Activated CD8-positive, alpha-beta memory T cell treated with anti-CD3 and anti-CD28 coated beads, Interleukin-2, amount 10 ng/mL, durations not matched to agents 7 days and 5 days (primary cell): ENCODE measurements around the gene GPC6. TPM values are rescaled to one million over a fixed set of nuclear protein-coding genes. Genes with fewer than 3 reads are reported as not detected.

ENCODE experiments used
- ATAC-seq: fragments of 150-1000 bp; cut with Tn5 transposase; one replicate; pipeline ENCODE4 v1.10.0; 2021; ENCODE audit warnings: moderate library complexity
- CTCF ChIA-PET: fragments of 350-600 bp; sonication (Branson Sonifier 250); formaldehyde crosslinking; loops from one replicate; lab custom pipeline; 2021; ENCODE audit warnings: antibody characterized with exemption; lab: Charles Lee
- DNase-seq: peaks from one replicate; pipeline ENCODE4 v3.0.0-alpha.2; 2020
- H3K27ac Mint-ChIP-seq: one replicate; pipeline ENCODE4 v1.8.0; 2021; ENCODE audit warnings: mild to moderate bottlenecking, mixed read lengths
- H3K27me3 Mint-ChIP-seq: one replicate; pipeline ENCODE4 v1.8.0; 2021; ENCODE audit warnings: mixed read lengths
- H3K36me3 Mint-ChIP-seq: one replicate; pipeline ENCODE4 v1.8.0; 2021; ENCODE audit warnings: mild to moderate bottlenecking, mixed read lengths
- H3K4me1 Mint-ChIP-seq: one replicate; pipeline ENCODE4 v1.8.0; 2021; ENCODE audit warnings: mixed read lengths
- H3K4me3 Mint-ChIP-seq: one replicate; pipeline ENCODE4 v1.8.0; 2021; ENCODE audit warnings: mild to moderate bottlenecking, moderate library complexity, mixed read lengths
- H3K9me3 Mint-ChIP-seq: one replicate; pipeline ENCODE4 v1.8.0; 2022; ENCODE audit warnings: low read depth, mixed read lengths
- total RNA-seq, 2 experiments: library from RNA; stranded (reverse); gene quantifications; one replicate each; pipeline ENCODE4 v1.2.3, GENCODE V29; 2021

Gene GPC6
- total RNA-seq, 2 experiments from 2014 or later, result not detected

- Mint-ChIP-seq H3K4me1 (no peaks in the 10 kb centered on the region), H3K27ac (no peak overlapping the region), H3K36me3 (no peaks in the 10 kb centered on the region), H3K9me3 (no peaks in the 10 kb centered on the region), H3K4me3 (no peak overlapping the region), H3K27me3 (no peaks in the 10 kb centered on the region)
- ATAC-seq, result no peak
- CTCF ChIA-PET, result no interaction called here
- DNase-seq, result no peak
Observed at GRCh38 chr13:93867481-93867880, 640.9 kb downstream of the GPC6 start.

GRCh38 chr13:93872376-93872775, 645.8 kb downstream of the GPC6 start:
- Mint-ChIP-seq H3K4me1 (no peaks in the 10 kb centered on the region), H3K36me3 (no peaks in the 10 kb centered on the region), H3K27me3 (no peaks in the 10 kb centered on the region), H3K4me3 (no peak overlapping the region), H3K9me3 (no peaks in the 10 kb centered on the region), H3K27ac (no peak overlapping the region)
- CTCF ChIA-PET, result no interaction called here
- no peak for DNase-seq
- ATAC-seq, result no peak

DNA sequence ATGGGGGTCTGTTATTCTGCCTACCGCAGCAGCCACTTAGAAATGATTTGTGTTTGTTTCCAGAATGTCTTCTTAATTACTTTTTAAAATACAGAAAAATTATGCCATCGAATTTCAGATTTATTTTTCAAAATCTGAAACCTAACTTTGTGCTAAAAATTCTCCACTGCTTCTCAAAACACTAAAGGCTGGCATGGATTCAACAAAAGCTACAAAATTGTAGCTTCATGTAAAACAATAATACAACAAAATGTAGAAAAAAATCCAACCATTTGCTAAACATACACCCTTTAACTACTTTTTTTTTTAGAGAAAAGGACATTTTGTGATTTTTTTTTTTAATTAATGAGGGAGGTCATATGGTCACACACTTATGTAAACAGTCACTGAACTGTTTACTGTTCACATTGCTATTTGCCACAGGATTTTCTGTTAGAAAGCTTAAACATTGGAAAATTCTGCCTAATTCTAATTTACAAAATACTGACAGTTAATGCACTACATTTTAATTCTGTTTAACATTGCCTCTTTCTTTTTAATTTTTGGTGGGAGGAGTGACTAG, 646.3 kb downstream of the GPC6 start:
- CTCF ChIA-PET, result no interaction called here
- H3K4me3 Mint-ChIP-seq, result no peak overlapping the region
- H3K9me3 Mint-ChIP-seq, result no peaks in the 10 kb centered on the region

GRCh38 chr13:93875547-93875946, 648.9 kb downstream of the GPC6 start:
- H3K9me3 Mint-ChIP-seq, result no peaks in the 10 kb centered on the region
- no peaks in the 10 kb centered on the region for H3K4me1 Mint-ChIP-seq
- CTCF ChIA-PET, result no interaction called here
- no peak overlapping the region for H3K27ac Mint-ChIP-seq
- H3K27me3 Mint-ChIP-seq, result no peaks in the 10 kb centered on the region
- no peaks in the 10 kb centered on the region for H3K36me3 Mint-ChIP-seq
- no peak for ATAC-seq
- H3K4me3 Mint-ChIP-seq, result no peak overlapping the region
- DNase-seq, result no peak

More for the DNA sequence above, 646.3 kb downstream of the GPC6 start:
- Mint-ChIP-seq H3K27me3 (no peaks in the 10 kb centered on the region), H3K36me3 (no peaks in the 10 kb centered on the region), H3K4me1 (no peaks in the 10 kb centered on the region), H3K27ac (no peak overlapping the region)
- DNase-seq, result no peak
- no peak for ATAC-seq

- ATAC-seq, result no peak
Observed at GRCh38 chr13:93876236-93876635, 649.6 kb downstream of the GPC6 start.

GRCh38 chr13:93878675-93879074, 652.1 kb downstream of the GPC6 start:
- DNase-seq (no peak), ATAC-seq (no peak)
- CTCF ChIA-PET, result no interaction called here
- Mint-ChIP-seq H3K36me3 (no peaks in the 10 kb centered on the region), H3K4me1 (no peaks in the 10 kb centered on the region), H3K27me3 (no peaks in the 10 kb centered on the region), H3K9me3 (no peaks in the 10 kb centered on the region), H3K27ac (no peak overlapping the region), H3K4me3 (no peak overlapping the region)

More at GRCh38 chr13:93876236-93876635, 649.6 kb downstream of the GPC6 start:
- Mint-ChIP-seq H3K4me1 (no peaks in the 10 kb centered on the region), H3K27me3 (no peaks in the 10 kb centered on the region), H3K27ac (no peak overlapping the region), H3K36me3 (no peaks in the 10 kb centered on the region), H3K4me3 (no peak overlapping the region), H3K9me3 (no peaks in the 10 kb centered on the region)
- no peak for DNase-seq
- CTCF ChIA-PET, result no interaction called here

- no peaks in the 10 kb centered on the region for H3K36me3 Mint-ChIP-seq
Observed at GRCh38 chr13:93881411-93881810, 654.8 kb downstream of the GPC6 start.

GRCh38 chr13:93882086-93882651, 655.6 kb downstream of the GPC6 start:
- Mint-ChIP-seq H3K27me3 (no peaks in the 10 kb centered on the region), H3K4me1 (no peaks in the 10 kb centered on the region), H3K4me3 (no peak overlapping the region), H3K27ac (no peak overlapping the region), H3K36me3 (no peaks in the 10 kb centered on the region), H3K9me3 (no peaks in the 10 kb centered on the region)
- CTCF ChIA-PET, result no interaction called here
- no peak for ATAC-seq
- DNase-seq, result no peak

More at GRCh38 chr13:93881411-93881810, 654.8 kb downstream of the GPC6 start:
- ATAC-seq (no peak), DNase-seq (no peak)
- Mint-ChIP-seq H3K27me3 (no peaks in the 10 kb centered on the region), H3K9me3 (no peaks in the 10 kb centered on the region), H3K27ac (no peak overlapping the region), H3K4me3 (no peak overlapping the region), H3K4me1 (no peaks in the 10 kb centered on the region)
- CTCF ChIA-PET, result no interaction called here

DNA sequence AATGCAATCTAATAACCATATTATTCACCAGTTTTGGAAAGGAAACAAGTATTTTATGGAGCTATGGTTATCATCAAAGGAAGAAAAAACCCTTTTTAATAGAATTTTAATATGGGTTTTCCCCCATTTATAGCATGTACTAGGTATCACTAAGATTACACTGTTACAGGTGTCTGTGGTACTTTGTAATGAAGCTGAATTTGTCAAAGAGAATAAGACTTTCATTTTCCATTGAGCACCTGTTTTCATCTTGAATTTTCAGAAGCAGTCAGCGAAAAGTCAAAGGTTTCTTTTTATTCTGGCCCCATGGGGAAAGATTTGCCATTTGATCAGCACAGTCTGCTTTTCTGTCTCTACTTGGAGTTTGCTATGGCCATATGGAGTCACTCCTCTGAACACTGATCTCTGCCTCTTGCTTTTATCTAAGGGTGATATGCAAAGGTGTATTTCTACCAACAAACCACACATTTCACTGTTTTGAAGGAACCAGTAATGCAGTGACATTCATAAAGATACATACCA, 662.9 kb downstream of the GPC6 start:
- ATAC-seq (no peak), DNase-seq (no peak)
- H3K4me1 Mint-ChIP-seq, result no peaks in the 10 kb centered on the region
- no peaks in the 10 kb centered on the region for H3K9me3 Mint-ChIP-seq
- H3K4me3 Mint-ChIP-seq, result no peak overlapping the region
- H3K27me3 Mint-ChIP-seq, result no peaks in the 10 kb centered on the region
- no peaks in the 10 kb centered on the region for H3K36me3 Mint-ChIP-seq
- CTCF ChIA-PET, result no interaction called here
- H3K27ac Mint-ChIP-seq, result no peak overlapping the region

DNA sequence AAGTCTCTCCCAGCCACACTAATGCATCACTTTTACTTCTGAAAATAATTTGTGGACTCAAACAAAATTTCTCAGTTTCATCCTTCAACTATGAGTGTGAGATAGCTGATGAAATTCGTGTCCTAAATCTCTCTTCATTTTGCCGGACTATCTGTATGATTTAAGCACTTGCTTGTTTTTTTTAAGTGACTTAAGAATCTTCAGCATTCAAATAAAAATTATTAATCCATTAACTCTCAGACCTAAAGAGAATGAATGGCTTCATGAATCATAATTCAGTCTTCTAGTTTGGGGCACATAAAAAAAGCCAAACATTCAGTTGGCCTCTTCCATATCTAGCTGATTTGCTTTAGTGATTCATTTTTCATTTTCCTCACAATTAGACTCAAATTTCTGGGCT, 673.4 kb downstream of the GPC6 start:
- H3K9me3 Mint-ChIP-seq, result no peaks in the 10 kb centered on the region
- CTCF ChIA-PET, result no interaction called here
- ATAC-seq (no peak), DNase-seq (no peak)
- no peaks in the 10 kb centered on the region for H3K4me1 Mint-ChIP-seq
- no peaks in the 10 kb centered on the region for H3K36me3 Mint-ChIP-seq
- peaks cover 4% of the 10 kb centered on the region for H3K27me3 Mint-ChIP-seq
- no peak overlapping the region for H3K4me3 Mint-ChIP-seq
- H3K27ac Mint-ChIP-seq, result no peak overlapping the region

GRCh38 chr13:93900731-93901130, 674.1 kb downstream of the GPC6 start:
- H3K4me1 Mint-ChIP-seq, result no peaks in the 10 kb centered on the region
- no peak for DNase-seq
- peaks cover 4% of the 10 kb centered on the region for H3K27me3 Mint-ChIP-seq
- H3K9me3 Mint-ChIP-seq, result no peaks in the 10 kb centered on the region
- H3K4me3 Mint-ChIP-seq, result no peak overlapping the region
- ATAC-seq, result no peak
- CTCF ChIA-PET, result no interaction called here
- H3K36me3 Mint-ChIP-seq, result no peaks in the 10 kb centered on the region
- H3K27ac Mint-ChIP-seq, result no peak overlapping the region

DNA sequence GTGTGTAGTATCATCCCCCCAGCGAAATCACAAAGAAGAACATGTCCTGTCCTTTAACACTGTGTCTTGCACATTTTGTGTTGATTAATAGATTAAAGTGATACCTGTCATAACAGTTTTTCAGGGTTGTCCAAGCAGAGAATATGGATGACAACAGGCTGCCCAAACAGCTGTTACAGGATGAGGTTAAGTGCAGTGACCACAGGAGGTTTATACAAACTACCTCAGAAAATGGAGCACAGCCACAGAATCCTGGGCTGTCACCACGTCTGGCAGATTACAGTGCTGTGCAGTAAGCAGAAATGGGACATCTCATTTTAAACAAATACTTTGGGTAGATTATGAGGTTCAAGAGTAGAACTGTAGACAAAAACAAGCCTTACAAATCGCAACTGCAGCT, 677.3 kb downstream of the GPC6 start:
- no peak overlapping the region for H3K4me3 Mint-ChIP-seq
- DNase-seq, result no peak
- CTCF ChIA-PET, result no interaction called here
- H3K27ac Mint-ChIP-seq, result no peak overlapping the region
- no peaks in the 10 kb centered on the region for H3K36me3 Mint-ChIP-seq
- no peaks in the 10 kb centered on the region for H3K4me1 Mint-ChIP-seq
- no peaks in the 10 kb centered on the region for H3K9me3 Mint-ChIP-seq
- ATAC-seq, result no peak
- peaks cover 4% of the 10 kb centered on the region for H3K27me3 Mint-ChIP-seq

GRCh38 chr13:93915269-93915809, 688.7 kb downstream of the GPC6 start:
- Mint-ChIP-seq H3K9me3 (no peaks in the 10 kb centered on the region), H3K4me1 (no peaks in the 10 kb centered on the region), H3K36me3 (no peaks in the 10 kb centered on the region), H3K27ac (no peak overlapping the region), H3K27me3 (peaks cover 3% of the 10 kb centered on the region), H3K4me3 (no peak overlapping the region)
- CTCF ChIA-PET, result no interaction called here
- ATAC-seq (no peak), DNase-seq (no peak)

- Mint-ChIP-seq H3K4me1 (no peaks in the 10 kb centered on the region), H3K4me3 (no peak overlapping the region), H3K9me3 (no peaks in the 10 kb centered on the region), H3K27me3 (peaks cover 3% of the 10 kb centered on the region), H3K36me3 (no peaks in the 10 kb centered on the region), H3K27ac (no peak overlapping the region)
- ATAC-seq (no peak), DNase-seq (no peak)
- CTCF ChIA-PET, result no interaction called here
Observed at GRCh38 chr13:93922063-93922855, 695.7 kb downstream of the GPC6 start.
